SK-N-SH (cell line): ENCODE results near the gene TPSG1. TPM values are rescaled to one million over a fixed set of nuclear protein-coding genes. Genes with fewer than 3 reads are reported as not detected.

ENCODE experiments used
- CTCF ChIA-PET: fragments of 300-600, 350-600 bp; formaldehyde crosslinking; extraction: SDS; loops from one replicate; lab custom pipeline; 2021; lab: Yijun Ruan, JAX
- POLR2A ChIA-PET: fragments of 350-600 bp; sonication (Branson Sonifier 250); formaldehyde crosslinking; extraction: SDS; loops from one replicate; lab custom pipeline; 2020; ENCODE audit warnings: antibody characterized with exemption, inconsistent platforms; lab: Yijun Ruan, JAX
- DNase-seq: peaks from one replicate; pipeline ENCODE4 v3.0.0; 2012
- H2AFZ ChIP-seq: fragments of 200-600 bp; sonication (generic); 2 replicates; pipeline ENCODE4 v1.8.1; 2016; ENCODE audit warnings: antibody characterized with exemption, mild to moderate bottlenecking, low read depth
- H3F3A ChIP-seq: fragments of 200-600 bp; sonication (generic); replicated peaks from 2 replicates; pipeline ENCODE3; 2016; ENCODE audit warnings: antibody characterized with exemption, mild to moderate bottlenecking; ENCODE audit not compliant: insufficient read depth
- H3K27ac ChIP-seq, 2 experiments: fragments of 200-500 bp in 1 of 2; fragments of 200-600 bp in 1 of 2; sonication (Bioruptor generic) in 1 of 2; sonication (generic), shearing (Covaris generic) in 1 of 2; 2 replicates each; pipeline versions ENCODE4 v1.5.1 to v1.6.1; 2014 to 2016; ENCODE audit warnings: low read depth in 2 of 2, inconsistent platforms in 1 of 2, low read length in 1 of 2, mild to moderate bottlenecking in 1 of 2, mixed read lengths in 1 of 2
- H3K27me3 ChIP-seq: fragments of 200-600 bp; sonication (generic), shearing (Covaris generic); 2 replicates; pipeline ENCODE4 v1.6.1; 2016; ENCODE audit warnings: mixed run types; ENCODE audit not compliant: insufficient read depth
- H3K36me3 ChIP-seq, 2 experiments: fragments of 200-500 bp in 1 of 2; fragments of 200-600 bp in 1 of 2; sonication (Bioruptor generic) in 1 of 2; sonication (generic) in 1 of 2; replicated peaks in 1 of 2; 2 replicates each; pipeline versions ENCODE3 to v1.5.1; 2014 to 2016; ENCODE audit warnings: low read length in 1 of 2, mild to moderate bottlenecking in 1 of 2; ENCODE audit not compliant: insufficient read depth in 2 of 2, control insufficient read depth in 1 of 2
- H3K4me1 ChIP-seq, 2 experiments: fragments of 200-500 bp in 1 of 2; fragments of 200-600 bp in 1 of 2; sonication (Bioruptor generic) in 1 of 2; sonication (generic), shearing (Covaris generic) in 1 of 2; 2 replicates each; pipeline versions ENCODE4 v1.5.1 to v1.6.1; 2014 to 2016; ENCODE audit warnings: low read depth in 1 of 2, low read length in 1 of 2, mixed run types in 1 of 2; ENCODE audit not compliant: insufficient read depth in 2 of 2, control insufficient read depth in 1 of 2
- H3K4me2 ChIP-seq: fragments of 200-600 bp; sonication (generic), shearing (Covaris generic); 2 replicates; pipeline ENCODE4 v1.6.1; 2017; ENCODE audit warnings: mixed run types
- H3K4me3 ChIP-seq, 2 experiments: fragments of 200-500 bp in 1 of 2; fragments of 200-600 bp in 1 of 2; sonication (Bioruptor generic) in 1 of 2; sonication (generic), shearing (Covaris generic) in 1 of 2; 2 replicates each; pipeline versions ENCODE4 v1.5.1 to v1.8.1; 2014 to 2016; ENCODE audit warnings: low read depth in 2 of 2, inconsistent platforms in 1 of 2, low read length in 1 of 2, mild to moderate bottlenecking in 1 of 2, mixed read lengths in 1 of 2, moderate library complexity in 1 of 2
- H3K79me2 ChIP-seq: fragments of 200-600 bp; sonication (generic); 2 replicates; pipeline ENCODE4 v1.8.1; 2017; ENCODE audit warnings: mild to moderate bottlenecking; ENCODE audit not compliant: insufficient read depth
- H3K9ac ChIP-seq: fragments of 200-600 bp; sonication (generic); 2 replicates; pipeline ENCODE4 v1.6.1; 2017; ENCODE audit warnings: mixed run types
- H3K9me2 ChIP-seq: fragments of 200-600 bp; sonication (generic); 2 replicates; pipeline ENCODE4 v1.6.1; 2017; ENCODE audit warnings: mixed run types
- H3K9me3 ChIP-seq: fragments of 200-600 bp; sonication (generic); 2 replicates; pipeline ENCODE4 v1.6.1; 2017; ENCODE audit warnings: mixed run types, mild to moderate bottlenecking, moderate library complexity
- H4K20me1 ChIP-seq: fragments of 200-600 bp; sonication (generic); 2 replicates; pipeline ENCODE4 v1.6.1; 2017; ENCODE audit warnings: mild to moderate bottlenecking, mixed run types; ENCODE audit not compliant: insufficient read depth
- ELF1 ChIP-seq: IDR thresholded peaks from 2 replicates; pipeline ENCODE4 v1.4.0; 2012
- FOSL2 ChIP-seq: IDR thresholded peaks from 2 replicates; pipeline ENCODE4 v1.4.0; 2012; ENCODE audit warnings: low read depth, mild to moderate bottlenecking, moderate library complexity, borderline replicate concordance
- FOXJ3 ChIP-seq: sonication (generic); formaldehyde crosslinking; IDR thresholded peaks from 2 replicates; pipeline ENCODE4 v1.5.1; 2020; ENCODE audit warnings: mild to moderate bottlenecking, missing genetic modification reagents
- GABPA ChIP-seq: IDR thresholded peaks from 2 replicates; pipeline ENCODE4 v1.4.0; 2012; ENCODE audit warnings: low read depth, mild to moderate bottlenecking
- MEF2A ChIP-seq: IDR thresholded peaks from 2 replicates; pipeline ENCODE4 v1.4.0; 2012; ENCODE audit warnings: low read depth, borderline replicate concordance
- MXI1 ChIP-seq: IDR thresholded peaks from 2 replicates; pipeline ENCODE4 v1.6.1; 2012; ENCODE audit warnings: mild to moderate bottlenecking, low read depth, low read length, improper control_type of control experiment
- NRF1 ChIP-seq: IDR thresholded peaks from 2 replicates; pipeline ENCODE4 v1.6.1; 2012; ENCODE audit warnings: low read depth, mild to moderate bottlenecking, low read length
- POLR2AphosphoS5 ChIP-seq: IDR thresholded peaks from 2 replicates; pipeline ENCODE4 v1.6.1; 2012; ENCODE audit warnings: low read depth, low read length
- RAD21 ChIP-seq: IDR thresholded peaks from 2 replicates; pipeline ENCODE4 v1.6.1; 2012; ENCODE audit warnings: mild to moderate bottlenecking, low read length
- REST ChIP-seq: IDR thresholded peaks from 2 replicates; pipeline ENCODE4 v1.6.1; 2012; ENCODE audit warnings: mild to moderate bottlenecking, low read depth, low read length, moderate library complexity
- RFX5 ChIP-seq: IDR thresholded peaks from 2 replicates; pipeline ENCODE4 v1.6.1; 2012; ENCODE audit warnings: mild to moderate bottlenecking, improper control_type of control experiment, low read length
- TCF12 ChIP-seq: IDR thresholded peaks from 2 replicates; pipeline ENCODE4 v1.4.0; 2012
- TEAD4 ChIP-seq: IDR thresholded peaks from 2 replicates; pipeline ENCODE4 v1.4.0; 2012; ENCODE audit warnings: mild to moderate bottlenecking, borderline replicate concordance; ENCODE audit not compliant: insufficient read depth
- USF2 ChIP-seq: fragments of 150-350 bp; IDR thresholded peaks from 2 replicates; pipeline ENCODE4 v1.6.1; 2017; ENCODE audit warnings: antibody characterized with exemption, low read length, low read depth, borderline replicate concordance
- YY1 ChIP-seq: IDR thresholded peaks from 2 replicates; pipeline ENCODE4 v1.4.0; 2012; ENCODE audit warnings: low read depth, mild to moderate bottlenecking
- WGBS: methylation state at CpG from one replicate; pipeline ENCODE4 v1.1.6; 2017; ENCODE audit warnings: low lambda C conversion rate; 5-methylcytosine and 5-hydroxymethylcytosine counted together
- polyA plus RNA-seq, 3 experiments: library from polyadenylated mRNA; depleted of rRNA; stranded (reverse); fragments of >200 nt; gene quantifications; 2 replicates each; pipeline ENCODE4 v1.2.3, GENCODE V29; 2012

The TPSG1 gene
- polyA plus RNA-seq, 1 of the 3 experiments (the other 2 are of a cell fraction), result not detected

DNA sequence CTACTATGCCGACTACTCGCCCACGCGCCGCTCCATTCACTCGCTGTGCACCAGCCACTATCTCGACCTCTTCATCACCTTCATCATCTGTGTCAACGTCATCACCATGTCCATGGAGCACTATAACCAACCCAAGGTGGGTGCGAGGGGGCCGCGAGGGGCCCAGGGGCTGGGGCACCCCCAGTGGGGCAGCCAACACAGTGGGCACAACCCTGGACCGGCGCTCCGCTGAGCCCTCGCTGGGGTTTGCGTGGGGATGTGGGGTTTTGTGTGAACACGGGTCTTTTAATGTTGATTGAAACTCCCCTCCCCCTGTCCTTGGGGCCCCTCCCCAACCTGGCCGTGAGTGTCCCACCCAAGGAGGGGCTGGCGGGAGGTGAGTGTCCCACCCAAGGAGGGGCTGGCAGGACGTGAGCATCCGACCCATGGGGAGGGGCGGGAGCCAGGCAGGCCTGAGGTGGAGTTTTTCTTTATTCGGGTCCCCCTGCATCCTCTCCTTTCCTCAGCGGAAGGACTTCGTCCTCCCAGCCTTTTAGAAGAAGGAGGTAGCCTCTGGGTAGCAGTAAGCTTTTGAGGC lies 11.2 kb downstream of the TPSG1 start:
- WGBS, result 51% methylated on average over 16 of the region's 25 CpGs
- no peaks in the 10 kb centered on the region for H3K36me3 ChIP-seq
- POLR2A ChIA-PET, result no interaction called here

More for the DNA sequence above, 11.2 kb downstream of the TPSG1 start:
- H3K4me3 ChIP-seq, result no peak overlapping the region
- H3K9me3 ChIP-seq, result no peaks in the 10 kb centered on the region
- H3K9ac ChIP-seq, result no peak overlapping the region
- CTCF ChIA-PET, result interaction anchor here (0.8 kb wide), 1 partner anchor 8 kb away, joined by 3 read pairs; no protein-coding TSS in a partner anchor
- no peak overlapping the region for H3K27ac ChIP-seq
- H3K4me2 ChIP-seq, result no peak overlapping the region
- H3F3A ChIP-seq, result no peaks in the 10 kb centered on the region
- DNase-seq, result no peak
- H2AFZ ChIP-seq, result no peak overlapping the region
- peaks cover 79% of the 10 kb centered on the region for H3K27me3 ChIP-seq
- no peaks in the 10 kb centered on the region for H3K79me2 ChIP-seq
- TF ChIP-seq REST (no peak), RFX5 (no peak), POLR2AphosphoS5 (no peak), TEAD4 (no peak), FOXJ3 (CRISPR knock-in tag) (no peak), FOSL2 (no peak), MXI1 (no peak), ELF1 (no peak), GABPA (no peak), YY1 (no peak), TCF12 (no peak), NRF1 (no peak), RAD21 (no peak), USF2 (no peak), MEF2A (no peak)
- H3K9me2 ChIP-seq, result no peaks in the 10 kb centered on the region
- H4K20me1 ChIP-seq, result no peaks in the 10 kb centered on the region
- no peaks in the 10 kb centered on the region for H3K4me1 ChIP-seq
